Lower leg skin (tissue), 3 donors: Measurements from ENCODE around the gene BICDL2.

Experiments
- POLR2A ChIP-seq, 2 donors: fragments of 450-650 bp; IDR thresholded peaks; one replicate each; pipeline ENCODE4 v1.6.1; 2016 to 2017; ENCODE audit warnings: antibody characterized with exemption in 2 of 2, mild to moderate bottlenecking in 1 of 2, moderate library complexity in 1 of 2
- TF ChIP-seq, protein P1 (sequence below), 3 donors: fragments of 450-650 bp; IDR thresholded peaks; one replicate each; pipeline ENCODE4 v1.5.1; 2016; ENCODE audit warnings: antibody characterized with exemption in 3 of 3, mild to moderate bottlenecking in 3 of 3, moderate library complexity in 2 of 3

DNA sequence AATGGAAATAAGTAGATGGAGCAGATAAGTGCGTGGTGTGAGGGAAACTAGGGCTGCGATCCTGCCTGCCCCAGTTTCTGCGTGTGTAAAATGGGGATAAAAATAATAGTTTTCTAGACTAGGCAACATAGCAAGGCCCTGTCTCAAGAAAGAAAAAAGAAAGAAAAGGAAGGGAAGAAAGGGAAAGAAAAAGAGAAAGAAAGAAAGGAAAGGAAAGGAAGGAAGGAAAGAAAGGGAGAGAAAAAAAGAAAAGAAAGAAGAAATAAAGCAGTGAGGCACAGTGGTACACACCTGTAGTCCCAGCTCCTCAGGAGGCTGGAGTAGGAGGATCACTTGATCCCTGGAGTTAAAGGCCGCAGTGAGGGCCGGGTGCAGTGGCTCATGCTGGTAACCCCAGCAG is 54.3 kb downstream of the BICDL2 start:
- no peak for TF ChIP-seq POLR2A (IDR thresholded peaks at IDR 0.05)
- TF ChIP-seq, protein P1, sequence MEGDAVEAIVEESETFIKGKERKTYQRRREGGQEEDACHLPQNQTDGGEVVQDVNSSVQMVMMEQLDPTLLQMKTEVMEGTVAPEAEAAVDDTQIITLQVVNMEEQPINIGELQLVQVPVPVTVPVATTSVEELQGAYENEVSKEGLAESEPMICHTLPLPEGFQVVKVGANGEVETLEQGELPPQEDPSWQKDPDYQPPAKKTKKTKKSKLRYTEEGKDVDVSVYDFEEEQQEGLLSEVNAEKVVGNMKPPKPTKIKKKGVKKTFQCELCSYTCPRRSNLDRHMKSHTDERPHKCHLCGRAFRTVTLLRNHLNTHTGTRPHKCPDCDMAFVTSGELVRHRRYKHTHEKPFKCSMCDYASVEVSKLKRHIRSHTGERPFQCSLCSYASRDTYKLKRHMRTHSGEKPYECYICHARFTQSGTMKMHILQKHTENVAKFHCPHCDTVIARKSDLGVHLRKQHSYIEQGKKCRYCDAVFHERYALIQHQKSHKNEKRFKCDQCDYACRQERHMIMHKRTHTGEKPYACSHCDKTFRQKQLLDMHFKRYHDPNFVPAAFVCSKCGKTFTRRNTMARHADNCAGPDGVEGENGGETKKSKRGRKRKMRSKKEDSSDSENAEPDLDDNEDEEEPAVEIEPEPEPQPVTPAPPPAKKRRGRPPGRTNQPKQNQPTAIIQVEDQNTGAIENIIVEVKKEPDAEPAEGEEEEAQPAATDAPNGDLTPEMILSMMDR (IDR thresholded peaks at IDR 0.05) = no peak
